ENCODE measurements around the gene CENPS. TPM values are rescaled to one million over a fixed set of nuclear protein-coding genes. Genes with fewer than 3 reads are reported as not detected.

Gene CENPS
- total and polyA plus RNA-seq, 7 donors = 2.2 to 31.4 (median 7.5) TPM

DNA sequence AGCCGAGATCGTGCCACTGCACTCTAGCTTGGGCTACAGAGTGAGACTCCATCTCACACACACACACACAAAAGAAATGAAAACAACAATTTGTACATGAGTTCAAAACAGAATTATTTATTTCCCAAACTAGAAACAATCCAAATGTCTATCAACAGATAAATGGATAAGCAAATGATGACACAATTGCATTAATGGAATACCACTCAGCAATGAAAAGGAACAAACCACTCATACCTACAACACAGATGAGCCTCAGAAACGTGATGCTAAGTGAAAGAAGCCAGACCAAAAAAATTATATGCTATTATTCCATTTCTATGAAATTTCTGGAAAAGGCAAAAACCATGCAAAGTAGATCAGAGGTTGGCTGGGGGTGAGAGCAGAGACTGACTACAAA, 33.4 kb upstream of the CENPS start:
- Histone ChIP-seq H3K27me3 (ENCODE audit: insufficient read depth in 3 of 3, low read length in 2 of 3) (no peaks in the 10 kb centered on the region), H3K4me3 (no peak overlapping the region), H3K4me1 (peaks cover 9% of the 10 kb centered on the region), H3K27ac (no peak overlapping the region), H3K36me3 (ENCODE audit: insufficient read depth in 1 of 2, low read depth in 1 of 2) (peaks cover 0 to 4% of the 10 kb centered on the region in 2 donors), H3K9me3 (peaks cover 8% of the 10 kb centered on the region)
- intact Hi-C loops (cut with DNase I) = no loop called here
- DNase-seq (no peak), ATAC-seq (no peak)
- TF ChIP-seq, protein P1, sequence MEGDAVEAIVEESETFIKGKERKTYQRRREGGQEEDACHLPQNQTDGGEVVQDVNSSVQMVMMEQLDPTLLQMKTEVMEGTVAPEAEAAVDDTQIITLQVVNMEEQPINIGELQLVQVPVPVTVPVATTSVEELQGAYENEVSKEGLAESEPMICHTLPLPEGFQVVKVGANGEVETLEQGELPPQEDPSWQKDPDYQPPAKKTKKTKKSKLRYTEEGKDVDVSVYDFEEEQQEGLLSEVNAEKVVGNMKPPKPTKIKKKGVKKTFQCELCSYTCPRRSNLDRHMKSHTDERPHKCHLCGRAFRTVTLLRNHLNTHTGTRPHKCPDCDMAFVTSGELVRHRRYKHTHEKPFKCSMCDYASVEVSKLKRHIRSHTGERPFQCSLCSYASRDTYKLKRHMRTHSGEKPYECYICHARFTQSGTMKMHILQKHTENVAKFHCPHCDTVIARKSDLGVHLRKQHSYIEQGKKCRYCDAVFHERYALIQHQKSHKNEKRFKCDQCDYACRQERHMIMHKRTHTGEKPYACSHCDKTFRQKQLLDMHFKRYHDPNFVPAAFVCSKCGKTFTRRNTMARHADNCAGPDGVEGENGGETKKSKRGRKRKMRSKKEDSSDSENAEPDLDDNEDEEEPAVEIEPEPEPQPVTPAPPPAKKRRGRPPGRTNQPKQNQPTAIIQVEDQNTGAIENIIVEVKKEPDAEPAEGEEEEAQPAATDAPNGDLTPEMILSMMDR (IDR thresholded peaks at IDR 0.05) = no peak
- 88 to 92% (median 90%) methylated on average over 3 of the region's 3 CpGs for WGBS, 3 donors

DNA sequence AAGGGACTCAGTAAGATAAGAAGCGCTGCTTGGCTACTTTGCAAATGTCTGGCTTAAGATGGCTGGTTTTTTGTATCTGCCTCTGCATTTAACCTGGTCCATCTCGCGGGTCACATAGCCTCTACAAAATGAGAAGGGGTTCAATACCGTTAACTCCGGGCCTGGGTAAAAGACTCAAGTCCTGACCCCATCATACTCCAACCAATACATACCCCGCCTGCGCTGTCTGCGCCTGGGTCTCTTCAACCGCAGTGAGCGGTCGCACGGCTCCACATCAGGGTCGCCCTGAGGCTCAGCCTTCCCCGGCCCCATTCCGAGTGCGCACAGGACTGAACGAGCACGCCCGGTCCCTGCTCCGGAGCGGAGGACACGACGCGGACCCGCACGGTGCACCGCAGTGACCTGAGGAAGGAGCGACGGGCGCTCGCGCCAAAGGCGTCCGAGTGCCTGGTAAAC, 31.9 kb upstream of the CENPS start:
- TF ChIP-seq, protein P1 (IDR thresholded peaks at IDR 0.05) = no peak
- H3K9me3 ChIP-seq = peaks cover 8% of the 10 kb centered on the region
- intact Hi-C loops (cut with DNase I) = no loop called here
- peak overlapping the region; percentile 88 for H3K27ac ChIP-seq
- DNase-seq = no peak
- ATAC-seq = no peak
- H3K4me1 ChIP-seq = peaks cover 9% of the 10 kb centered on the region
- H3K27me3 ChIP-seq (ENCODE audit: insufficient read depth in 3 of 3, low read length in 2 of 3) = no peaks in the 10 kb centered on the region
- H3K4me3 ChIP-seq = peak overlapping the region; percentile 90
- 1 to 2% (median 2%) methylated on average over 32 to 34 of the region's 34 CpGs for WGBS, 3 donors
- peaks cover 0 to 18% of the 10 kb centered on the region in 2 donors for H3K36me3 ChIP-seq (ENCODE audit: insufficient read depth in 1 of 2, low read depth in 1 of 2)

DNA sequence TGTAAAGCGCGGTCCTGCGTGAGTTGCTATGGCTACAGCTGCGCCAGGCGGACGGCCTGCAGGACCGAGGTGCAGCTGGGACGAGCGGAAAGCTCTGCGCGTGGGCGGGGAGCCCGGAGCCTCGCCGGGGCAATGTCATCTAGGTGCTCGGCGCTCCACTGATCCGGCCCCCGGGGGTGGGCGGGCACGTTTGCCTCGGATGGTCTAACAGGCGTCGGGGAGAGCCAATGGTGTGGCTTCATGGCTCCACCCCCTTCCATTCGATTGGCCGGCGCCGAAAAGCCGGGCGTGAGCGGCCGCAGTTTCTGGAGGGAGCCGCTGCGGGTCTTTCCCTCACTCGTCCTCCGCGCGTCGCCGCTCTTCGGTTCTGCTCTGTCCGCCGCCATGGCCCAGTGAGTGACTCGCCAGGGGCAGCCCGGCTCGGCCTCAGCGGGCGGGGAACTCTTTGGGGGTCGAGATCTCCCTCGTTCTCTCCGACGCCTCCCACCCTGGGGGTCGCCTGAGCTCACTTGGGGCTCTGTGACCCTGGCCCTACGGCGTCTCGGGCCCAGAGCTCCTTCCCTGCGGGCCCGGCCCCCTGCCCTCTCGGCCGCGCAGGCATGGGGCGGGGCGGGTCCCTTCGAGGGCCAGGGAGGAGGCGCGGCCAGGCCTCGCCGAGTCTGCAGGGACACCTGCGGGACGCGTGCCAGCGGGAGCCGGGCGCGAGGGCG, 31.3 kb upstream of the CENPS start, which contains the start of gene PGD:
Gene PGD (plus strand): TSS at position 331 of the 710 bp plus-strand sequence. CDS start 54 bp downstream, at position 385.
- peaks cover 7% of the 10 kb centered on the region for H3K9me3 ChIP-seq
- TF ChIP-seq, protein P1 (IDR thresholded peaks at IDR 0.05) = no peak
- H3K27me3 ChIP-seq (ENCODE audit: insufficient read depth in 3 of 3, low read length in 2 of 3) = no peaks in the 10 kb centered on the region
- H3K36me3 ChIP-seq (ENCODE audit: insufficient read depth in 1 of 2, low read depth in 1 of 2) = peaks cover 0 to 24% of the 10 kb centered on the region in 2 donors
- peak within 1 kb of the TSS; percentile 88 for H3K27ac ChIP-seq
- DNase-seq (peak; percentile 99), ATAC-seq (peak; percentile 98 to 99 (median 98))
- peaks cover 9% of the 10 kb centered on the region for H3K4me1 ChIP-seq
- WGBS, 3 donors = 0 to 1% (median 0%) methylated on average over 47 to 76 of the region's 76 CpGs
- peak within 1 kb of the TSS; percentile 90 for H3K4me3 ChIP-seq
- intact Hi-C loops (cut with DNase I) = no loop called here

DNA sequence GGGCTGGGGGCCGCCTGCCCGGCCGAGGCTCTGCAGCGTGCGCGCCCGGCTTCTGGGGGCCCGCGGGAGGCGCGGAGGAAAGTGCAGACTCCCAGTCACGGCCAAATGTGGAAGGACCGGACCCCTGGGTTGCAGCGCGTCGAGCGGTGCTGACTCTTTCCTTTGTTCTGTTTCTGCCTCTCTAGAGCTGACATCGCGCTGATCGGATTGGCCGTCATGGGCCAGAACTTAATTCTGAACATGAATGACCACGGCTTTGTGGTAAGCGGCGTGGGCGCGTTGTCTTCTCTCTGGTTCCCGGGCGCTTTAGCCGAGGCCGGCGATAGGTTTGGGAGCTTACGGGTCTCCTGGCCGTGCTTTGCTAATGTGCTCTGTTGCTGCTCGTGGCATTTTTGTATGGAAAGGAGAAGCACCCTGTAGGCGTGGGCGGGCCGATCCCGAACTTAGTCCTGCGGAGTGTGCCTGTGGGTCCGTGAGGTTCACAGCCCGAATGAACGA, 30.7 kb upstream of the CENPS start:
- no peak for ATAC-seq
- whole genome bisulfite sequencing, 3 donors = 2 to 3% (median 2%) methylated on average over 39 to 42 of the region's 42 CpGs
- DNase-seq = peak in 1 of 2 donors; percentile 41
- TF ChIP-seq, protein P1 (IDR thresholded peaks at IDR 0.05) = no peak
- H3K27me3 ChIP-seq (ENCODE audit: insufficient read depth in 3 of 3, low read length in 2 of 3) = no peaks in the 10 kb centered on the region
- peak overlapping the region; percentile 88 for H3K27ac ChIP-seq
- intact Hi-C loops (cut with DNase I) = no loop called here
- peaks cover 9% of the 10 kb centered on the region for H3K4me1 ChIP-seq
- peaks cover 1% of the 10 kb centered on the region for H3K9me3 ChIP-seq
- peak overlapping the region; percentile 90 for H3K4me3 ChIP-seq
- peaks cover 0 to 30% of the 10 kb centered on the region in 2 donors for H3K36me3 ChIP-seq (ENCODE audit: insufficient read depth in 1 of 2, low read depth in 1 of 2)
